ENCODE measurements around the gene RHEB. TPM values are rescaled to one million over a fixed set of nuclear protein-coding genes. Genes with fewer than 3 reads are reported as not detected.

The RHEB gene
- total RNA-seq, 4 donors from 2014 or later = 107 to 229 (median 155) TPM

DNA sequence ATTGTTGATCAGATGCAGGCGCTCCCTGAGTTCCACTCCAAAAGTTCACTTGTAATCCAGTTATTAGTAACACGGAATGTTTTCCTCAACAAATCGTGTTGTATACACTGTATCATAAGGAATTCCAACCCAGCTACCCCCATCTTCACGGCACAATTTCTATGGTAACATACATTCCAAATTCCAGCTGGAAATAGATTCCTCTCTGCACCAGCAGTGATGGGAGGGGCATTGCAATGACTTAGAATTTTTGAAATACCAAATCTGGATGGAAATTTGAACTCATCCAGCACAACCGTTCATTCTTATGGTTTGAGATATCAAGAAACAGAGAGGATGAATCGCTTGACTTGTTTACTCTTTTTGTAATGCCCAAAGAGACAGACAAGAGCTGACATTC is 38.9 kb upstream of the RHEB start:
- Histone ChIP-seq H3K4me3 (no peak overlapping the region), H3K9me3 (no peaks in the 10 kb centered on the region), H3K27ac (peak overlapping the region in 1 of 4 donors; percentile 50), H3K27me3 (no peaks in the 10 kb centered on the region), H3K4me1 (no peaks in the 10 kb centered on the region), H3K36me3 (peaks cover 0 to 87% of the 10 kb centered on the region in 2 donors)
- 53 to 57% methylated on average over 5 of the region's 6 CpGs for WGBS, 2 donors (ENCODE audit: low coverage in 1 of 2)
- no peak for ATAC-seq
- TF ChIP-seq POLR2AphosphoS5 (IDR thresholded peaks at IDR 0.05) (no peak), POLR2A (IDR thresholded peaks at IDR 0.05) (no peak), EP300 (IDR thresholded peaks at IDR 0.05) (no peak)
- TF ChIP-seq, protein P1, sequence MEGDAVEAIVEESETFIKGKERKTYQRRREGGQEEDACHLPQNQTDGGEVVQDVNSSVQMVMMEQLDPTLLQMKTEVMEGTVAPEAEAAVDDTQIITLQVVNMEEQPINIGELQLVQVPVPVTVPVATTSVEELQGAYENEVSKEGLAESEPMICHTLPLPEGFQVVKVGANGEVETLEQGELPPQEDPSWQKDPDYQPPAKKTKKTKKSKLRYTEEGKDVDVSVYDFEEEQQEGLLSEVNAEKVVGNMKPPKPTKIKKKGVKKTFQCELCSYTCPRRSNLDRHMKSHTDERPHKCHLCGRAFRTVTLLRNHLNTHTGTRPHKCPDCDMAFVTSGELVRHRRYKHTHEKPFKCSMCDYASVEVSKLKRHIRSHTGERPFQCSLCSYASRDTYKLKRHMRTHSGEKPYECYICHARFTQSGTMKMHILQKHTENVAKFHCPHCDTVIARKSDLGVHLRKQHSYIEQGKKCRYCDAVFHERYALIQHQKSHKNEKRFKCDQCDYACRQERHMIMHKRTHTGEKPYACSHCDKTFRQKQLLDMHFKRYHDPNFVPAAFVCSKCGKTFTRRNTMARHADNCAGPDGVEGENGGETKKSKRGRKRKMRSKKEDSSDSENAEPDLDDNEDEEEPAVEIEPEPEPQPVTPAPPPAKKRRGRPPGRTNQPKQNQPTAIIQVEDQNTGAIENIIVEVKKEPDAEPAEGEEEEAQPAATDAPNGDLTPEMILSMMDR (IDR thresholded peaks at IDR 0.05) = no peak

DNA sequence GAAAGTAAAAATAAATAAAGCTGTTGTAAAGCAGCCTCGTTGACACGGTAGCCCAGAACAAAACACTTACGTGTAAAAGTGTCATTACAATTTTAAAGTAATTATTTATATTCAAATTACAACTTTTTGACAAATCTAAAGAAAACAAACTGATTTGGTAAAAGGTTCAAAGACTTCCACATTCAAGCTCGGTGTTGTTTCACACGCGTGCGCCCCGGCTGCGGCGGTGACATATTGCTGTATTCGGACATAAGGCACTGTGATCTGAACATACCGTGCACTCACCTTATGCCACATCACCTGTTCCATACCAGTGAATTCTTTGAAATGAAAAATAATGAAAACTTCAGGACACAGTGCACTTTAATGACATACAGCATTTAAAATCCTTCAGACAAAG is 36.9 kb upstream of the RHEB start:
- WGBS, 2 donors (ENCODE audit: low coverage in 1 of 2) = 85 to 93% methylated on average over 12 of the region's 12 CpGs
- no peak overlapping the region for H3K4me3 ChIP-seq
- no peaks in the 10 kb centered on the region for H3K9me3 ChIP-seq
- peaks cover 0 to 67% of the 10 kb centered on the region in 2 donors for H3K36me3 ChIP-seq
- TF ChIP-seq, protein P1 (IDR thresholded peaks at IDR 0.05) = no peak
- TF ChIP-seq EP300 (IDR thresholded peaks at IDR 0.05) = no peak
- no peak for TF ChIP-seq POLR2A (IDR thresholded peaks at IDR 0.05)
- TF ChIP-seq POLR2AphosphoS5 (IDR thresholded peaks at IDR 0.05) = no peak
- no peak overlapping the region for H3K27ac ChIP-seq
- peaks cover 0 to 18% (median 0%) of the 10 kb centered on the region in 3 donors for H3K4me1 ChIP-seq
- H3K27me3 ChIP-seq = no peaks in the 10 kb centered on the region
- no peak for ATAC-seq

DNA sequence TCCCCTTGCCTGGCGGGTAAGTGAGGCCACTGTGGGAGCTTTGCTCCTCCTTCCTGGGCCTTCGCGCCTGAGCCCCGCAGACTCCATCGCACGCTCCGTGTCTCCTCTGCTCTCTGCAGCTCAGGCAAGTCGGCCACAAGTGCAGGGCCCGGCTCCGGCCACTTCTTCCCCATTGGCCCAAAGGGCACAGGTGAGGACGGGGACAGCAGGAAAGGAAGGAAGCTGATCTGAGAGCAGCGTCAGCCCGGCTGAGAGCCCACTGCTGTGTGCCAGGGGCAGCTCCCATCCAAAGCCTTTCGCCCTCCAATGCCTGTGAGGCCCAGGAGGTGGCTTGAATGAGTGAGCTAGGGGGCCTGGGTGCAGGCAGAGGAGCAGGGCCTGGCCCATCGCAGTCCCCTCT is 33.7 kb upstream of the RHEB start:
- H3K27ac ChIP-seq = no peak overlapping the region
- no peak for ATAC-seq
- 40 to 77% methylated on average over 1 to 10 of the region's 15 CpGs for WGBS, 2 donors (ENCODE audit: low coverage in 1 of 2)
- no peaks in the 10 kb centered on the region for H3K9me3 ChIP-seq
- H3K4me1 ChIP-seq = peaks cover 0 to 24% (median 0%) of the 10 kb centered on the region in 3 donors
- TF ChIP-seq POLR2AphosphoS5 (IDR thresholded peaks at IDR 0.05) = no peak
- TF ChIP-seq, protein P1 (IDR thresholded peaks at IDR 0.05) = no peak
- no peak for TF ChIP-seq POLR2A (IDR thresholded peaks at IDR 0.05)
- TF ChIP-seq EP300 (IDR thresholded peaks at IDR 0.05) = no peak
- H3K4me3 ChIP-seq = no peak overlapping the region
- peaks cover 0 to 35% of the 10 kb centered on the region in 2 donors for H3K36me3 ChIP-seq
- H3K27me3 ChIP-seq = no peaks in the 10 kb centered on the region

DNA sequence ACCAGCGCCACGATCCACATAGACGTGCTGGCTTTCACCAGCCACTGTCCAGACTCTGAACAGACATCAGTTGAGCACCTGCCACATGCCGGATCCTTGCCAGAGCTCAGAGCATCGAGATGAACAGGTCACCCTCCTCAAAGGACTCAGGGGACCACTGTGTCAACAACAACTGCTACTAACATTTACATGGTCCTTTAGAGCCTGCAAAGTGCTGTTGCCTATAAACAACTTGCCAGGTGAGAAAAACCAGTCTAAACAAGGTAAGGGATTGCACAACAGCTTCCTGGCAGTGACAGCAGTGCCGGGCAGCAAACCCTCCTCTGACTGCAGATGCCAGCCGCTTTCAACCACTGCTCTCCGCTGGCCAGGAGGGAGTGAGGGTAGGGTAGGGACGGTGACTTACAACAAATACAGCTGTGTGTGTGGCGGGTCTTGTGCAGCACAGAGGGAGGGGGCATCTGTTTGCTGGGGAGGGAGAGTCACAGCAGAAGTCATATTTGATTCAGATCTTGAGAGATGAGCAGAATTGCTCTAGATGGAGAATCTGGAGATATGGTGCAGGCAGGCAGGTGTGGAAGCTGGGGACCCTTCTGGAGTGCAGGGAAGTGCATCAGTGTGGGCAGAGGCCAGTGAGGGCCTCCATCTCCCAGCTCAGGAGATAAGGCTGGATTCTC is 32.8 kb upstream of the RHEB start:
- Histone ChIP-seq H3K27ac (peak overlapping the region in 3 of 4 donors; percentile 0 to 24 (median 9)), H3K27me3 (no peaks in the 10 kb centered on the region), H3K9me3 (no peaks in the 10 kb centered on the region), H3K4me3 (no peak overlapping the region), H3K36me3 (peaks cover 0 to 26% of the 10 kb centered on the region in 2 donors), H3K4me1 (peaks cover 0 to 24% (median 0%) of the 10 kb centered on the region in 3 donors)
- peak; percentile 50 for ATAC-seq
- TF ChIP-seq, protein P1 (IDR thresholded peaks at IDR 0.05) = no peak
- peak; percentile 96 for TF ChIP-seq POLR2AphosphoS5 (IDR thresholded peaks at IDR 0.05)
- 19 to 21% methylated on average over 3 to 5 of the region's 10 CpGs for WGBS, 2 donors (ENCODE audit: low coverage in 1 of 2)

DNA sequence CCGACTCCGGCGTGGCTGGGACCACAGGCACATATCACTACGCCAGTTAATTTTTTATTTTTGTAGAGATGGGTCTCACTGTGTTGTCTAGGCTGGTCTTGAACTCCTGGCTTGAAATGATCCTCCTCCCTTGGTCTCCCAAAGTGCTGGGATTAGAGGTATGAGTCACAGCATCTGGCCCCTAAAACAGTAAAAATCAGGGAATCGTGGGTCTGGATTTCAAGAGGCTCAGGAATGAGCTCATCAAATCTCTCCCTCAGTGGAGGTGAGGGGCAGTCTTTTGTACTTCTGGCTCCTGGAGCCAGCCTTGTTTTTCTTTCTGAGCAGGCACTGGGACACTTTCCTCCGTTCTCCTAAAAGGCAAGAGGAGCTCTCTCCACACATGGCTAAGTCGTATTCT is 32.1 kb upstream of the RHEB start:
- Histone ChIP-seq H3K4me3 (no peak overlapping the region), H3K4me1 (peaks cover 0 to 24% (median 0%) of the 10 kb centered on the region in 3 donors), H3K27me3 (no peaks in the 10 kb centered on the region), H3K36me3 (peaks cover 0 to 20% of the 10 kb centered on the region in 2 donors), H3K27ac (peak overlapping the region in 2 of 4 donors; percentile 0 to 24), H3K9me3 (no peaks in the 10 kb centered on the region)
- no peak for TF ChIP-seq POLR2A (IDR thresholded peaks at IDR 0.05)
- TF ChIP-seq EP300 (IDR thresholded peaks at IDR 0.05) = no peak
- TF ChIP-seq, protein P1 (IDR thresholded peaks at IDR 0.05) = no peak
- TF ChIP-seq POLR2AphosphoS5 (IDR thresholded peaks at IDR 0.05) = no peak
- ATAC-seq = no peak
- 77 to 87% methylated on average over 6 of the region's 7 CpGs for WGBS, 2 donors (ENCODE audit: low coverage in 1 of 2)

Measured in gastroesophageal sphincter (tissue), 4 donors.